Liver (tissue), 9 donors: Measurements from ENCODE around the gene WRAP73. TPM values are rescaled to one million over a fixed set of nuclear protein-coding genes. Genes with fewer than 3 reads are reported as not detected.

Experiments
- DNase-seq: peaks from one replicate; pipeline ENCODE4 v3.0.0-alpha.2; 2017; ENCODE audit warnings: low spot score
- H3K27ac ChIP-seq, 2 donors: one replicate each; pipeline ENCODE4 v1.7.0; 2013; ENCODE audit warnings: inconsistent platforms in 2 of 2, low read length in 2 of 2, control low read depth in 1 of 2, low read depth in 1 of 2, mild to moderate bottlenecking in 1 of 2
- H3K27me3 ChIP-seq, 4 donors: one replicate each; pipeline versions ENCODE4 v1.6.1 to v1.7.0; 2013; ENCODE audit warnings: low read length in 3 of 4, inconsistent platforms in 1 of 4, mild to moderate bottlenecking in 1 of 4, moderate library complexity in 1 of 4; ENCODE audit not compliant: control insufficient read depth in 4 of 4, insufficient read depth in 4 of 4
- H3K36me3 ChIP-seq, 4 donors: one replicate each; pipeline versions ENCODE4 v1.6.1 to v1.7.0; 2013; ENCODE audit warnings: low read length in 3 of 4, mild to moderate bottlenecking in 3 of 4, low read depth in 1 of 4, moderate library complexity in 1 of 4; ENCODE audit not compliant: control insufficient read depth in 4 of 4, insufficient read depth in 3 of 4
- H3K4me1 ChIP-seq, 4 donors: one replicate each; pipeline versions ENCODE4 v1.6.1 to v1.7.0; 2013; ENCODE audit warnings: low read length in 3 of 4, mild to moderate bottlenecking in 3 of 4, moderate library complexity in 1 of 4; ENCODE audit not compliant: control insufficient read depth in 4 of 4, insufficient read depth in 4 of 4
- H3K4me3 ChIP-seq, 3 donors: one replicate each; pipeline versions ENCODE4 v1.6.1 to v1.7.0; 2013; ENCODE audit warnings: low read length in 3 of 3, control low read depth in 1 of 3, low read depth in 1 of 3, mild to moderate bottlenecking in 1 of 3
- H3K9ac ChIP-seq, 2 donors: one replicate each; pipeline ENCODE4 v1.7.0; 2013; ENCODE audit warnings: low read length in 2 of 2, mild to moderate bottlenecking in 2 of 2, moderate library complexity in 2 of 2, control low read depth in 1 of 2, low read depth in 1 of 2
- H3K9me3 ChIP-seq, 4 donors: one replicate each; pipeline versions ENCODE4 v1.6.1 to v1.7.0; 2013; ENCODE audit warnings: low read length in 3 of 4; ENCODE audit not compliant: control insufficient read depth in 4 of 4
- EGR1 ChIP-seq, 2 donors: IDR thresholded peaks; 2 replicates each; pipeline ENCODE4 v1.6.1; 2016 to 2018; ENCODE audit warnings: antibody characterized with exemption in 2 of 2, low read depth in 2 of 2
- FOXA2 ChIP-seq: IDR thresholded peaks from 2 replicates; pipeline ENCODE4 v1.6.1; 2016; ENCODE audit warnings: antibody characterized with exemption
- GABPA ChIP-seq, 2 donors: IDR thresholded peaks in 1 of 2; conservative IDR thresholded peaks in 1 of 2; 2 replicates each; pipeline ENCODE4 v1.6.1; 2016; ENCODE audit warnings: antibody characterized with exemption in 2 of 2, mild to moderate bottlenecking in 1 of 2, moderate library complexity in 1 of 2
- HNF4G ChIP-seq: IDR thresholded peaks from 2 replicates; pipeline ENCODE4 v1.6.1; 2016; ENCODE audit warnings: antibody characterized with exemption
- NR2F2 ChIP-seq: IDR thresholded peaks from 2 replicates; pipeline ENCODE4 v1.6.1; 2016; ENCODE audit warnings: antibody characterized with exemption
- RAD21 ChIP-seq, 2 donors: IDR thresholded peaks; 2 replicates each; pipeline ENCODE4 v1.6.1; 2016; ENCODE audit warnings: antibody characterized with exemption in 2 of 2, mild to moderate bottlenecking in 2 of 2
- RXRA ChIP-seq, 2 donors: IDR thresholded peaks; 2 replicates each; pipeline ENCODE4 v1.6.1; 2017 to 2018; ENCODE audit warnings: antibody characterized with exemption in 2 of 2, mild to moderate bottlenecking in 1 of 2
- YY1 ChIP-seq: IDR thresholded peaks from 2 replicates; pipeline ENCODE4 v1.6.1; 2016; ENCODE audit warnings: antibody characterized with exemption, mild to moderate bottlenecking
- WGBS: extraction: QIAGEN DNeasy Blood & Tissue Kit; methylation state at CpG from one replicate; pipeline ENCODE4 v1.1.7; 2013; 5-methylcytosine and 5-hydroxymethylcytosine counted together
- polyA plus RNA-seq, 2 donors: library from polyadenylated mRNA; stranded (reverse) in 1 of 2; unstranded in 1 of 2; fragments of 200-250 nt in 1 of 2; fragments of >200 nt in 1 of 2; fragmentation: Nextera tagmentation in 1 of 2; extraction: Ambion mirVana in 1 of 2; gene quantifications; one replicate each; pipeline versions ENCODE4 v1.2.1 to v1.2.3, GENCODE V29; 2013 to 2015
- total RNA-seq, 2 donors: library from RNA; depleted of rRNA; stranded (reverse); fragments of >200 nt; gene quantifications; one replicate each; pipeline ENCODE4 v1.2.3, GENCODE V29; 2014
- TF ChIP-seq, protein P1 (sequence below): IDR thresholded peaks from 2 replicates; pipeline ENCODE4 v1.6.1; 2016; ENCODE audit warnings: antibody characterized with exemption, mild to moderate bottlenecking
- TF ChIP-seq, protein P2 (sequence below): IDR thresholded peaks from 2 replicates; pipeline ENCODE4 v1.6.1; 2016; ENCODE audit warnings: antibody characterized with exemption
- TF ChIP-seq, protein P3 (sequence below): fragments of 150-350 bp; IDR thresholded peaks from 2 replicates; pipeline ENCODE4 v1.5.1; 2017; ENCODE audit warnings: improper control_type of control experiment, low read depth, low read length; ENCODE audit not compliant: missing input control
- TF ChIP-seq, protein P4 (sequence below): IDR thresholded peaks from 2 replicates; pipeline ENCODE4 v1.6.1; 2016; ENCODE audit warnings: antibody characterized with exemption
- TF ChIP-seq, protein P5 (sequence below): IDR thresholded peaks from 2 replicates; pipeline ENCODE4 v1.6.1; 2016; ENCODE audit warnings: antibody characterized with exemption
- donor health status: healthy.
- donor health status: healthy.
- donor health status: healthy.
- donor health status: healthy.
- donor health status: healthy.

The WRAP73 gene
- total and polyA plus RNA-seq, 4 donors, result 7.6 to 14.6 (median 10.0) TPM

DNA sequence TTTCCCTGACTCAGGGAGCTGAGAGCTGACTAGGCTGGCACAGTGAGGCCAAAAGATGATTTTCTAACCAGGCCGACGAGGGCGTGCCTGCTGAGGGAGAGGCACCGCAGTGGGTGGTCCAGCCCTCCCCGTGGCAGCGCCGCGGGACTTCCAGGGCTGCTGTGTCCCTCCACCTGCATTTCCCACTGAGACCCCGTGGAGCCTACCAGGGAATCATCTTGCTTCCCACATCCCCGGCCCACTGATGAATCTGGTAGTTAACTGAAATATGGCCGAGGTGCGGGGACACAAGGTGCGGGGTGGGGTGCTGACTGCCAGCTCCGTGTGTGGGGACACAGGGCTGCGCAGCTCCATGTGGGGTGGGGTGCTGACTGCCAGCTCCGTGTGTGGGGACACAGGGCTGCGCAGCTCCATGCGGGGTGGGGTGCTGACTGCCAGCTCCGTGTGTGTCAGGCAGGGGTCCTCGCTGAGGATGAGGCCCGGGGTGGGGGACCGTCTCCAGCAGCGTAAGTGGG, 10.4 kb downstream of the WRAP73 start (continued):
- TF ChIP-seq HNF4G (no peak), RAD21 (IDR thresholded peaks at IDR 0.05) (no peak)
- TF ChIP-seq, protein P1, sequence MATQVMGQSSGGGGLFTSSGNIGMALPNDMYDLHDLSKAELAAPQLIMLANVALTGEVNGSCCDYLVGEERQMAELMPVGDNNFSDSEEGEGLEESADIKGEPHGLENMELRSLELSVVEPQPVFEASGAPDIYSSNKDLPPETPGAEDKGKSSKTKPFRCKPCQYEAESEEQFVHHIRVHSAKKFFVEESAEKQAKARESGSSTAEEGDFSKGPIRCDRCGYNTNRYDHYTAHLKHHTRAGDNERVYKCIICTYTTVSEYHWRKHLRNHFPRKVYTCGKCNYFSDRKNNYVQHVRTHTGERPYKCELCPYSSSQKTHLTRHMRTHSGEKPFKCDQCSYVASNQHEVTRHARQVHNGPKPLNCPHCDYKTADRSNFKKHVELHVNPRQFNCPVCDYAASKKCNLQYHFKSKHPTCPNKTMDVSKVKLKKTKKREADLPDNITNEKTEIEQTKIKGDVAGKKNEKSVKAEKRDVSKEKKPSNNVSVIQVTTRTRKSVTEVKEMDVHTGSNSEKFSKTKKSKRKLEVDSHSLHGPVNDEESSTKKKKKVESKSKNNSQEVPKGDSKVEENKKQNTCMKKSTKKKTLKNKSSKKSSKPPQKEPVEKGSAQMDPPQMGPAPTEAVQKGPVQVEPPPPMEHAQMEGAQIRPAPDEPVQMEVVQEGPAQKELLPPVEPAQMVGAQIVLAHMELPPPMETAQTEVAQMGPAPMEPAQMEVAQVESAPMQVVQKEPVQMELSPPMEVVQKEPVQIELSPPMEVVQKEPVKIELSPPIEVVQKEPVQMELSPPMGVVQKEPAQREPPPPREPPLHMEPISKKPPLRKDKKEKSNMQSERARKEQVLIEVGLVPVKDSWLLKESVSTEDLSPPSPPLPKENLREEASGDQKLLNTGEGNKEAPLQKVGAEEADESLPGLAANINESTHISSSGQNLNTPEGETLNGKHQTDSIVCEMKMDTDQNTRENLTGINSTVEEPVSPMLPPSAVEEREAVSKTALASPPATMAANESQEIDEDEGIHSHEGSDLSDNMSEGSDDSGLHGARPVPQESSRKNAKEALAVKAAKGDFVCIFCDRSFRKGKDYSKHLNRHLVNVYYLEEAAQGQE, result no peak

DNA sequence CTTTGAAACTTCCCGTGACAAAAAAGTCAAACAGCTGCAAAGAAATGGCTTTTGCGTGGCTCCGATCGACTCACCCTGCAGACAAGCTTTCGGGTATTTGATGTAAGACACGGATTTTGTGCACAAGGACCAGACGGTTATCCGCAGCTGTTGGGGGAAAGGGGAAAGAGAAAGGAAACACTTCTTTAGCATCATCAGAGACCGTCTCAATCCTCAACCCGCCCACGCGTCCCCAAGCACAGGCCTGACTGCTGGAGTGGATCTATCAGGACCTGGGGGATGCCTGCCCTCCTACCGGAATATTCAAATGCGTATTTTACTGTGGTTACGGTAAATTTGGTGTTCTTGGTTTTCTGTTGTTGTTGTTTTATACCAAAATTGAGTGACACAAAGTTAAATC, 11.2 kb downstream of the WRAP73 start:
- H3K4me3 ChIP-seq, result no peak overlapping the region
- H3K9me3 ChIP-seq, result no peaks in the 10 kb centered on the region
- H3K36me3 ChIP-seq, result peaks cover 12 to 51% (median 37%) of the 10 kb centered on the region in 4 donors
- TF ChIP-seq RXRA (IDR thresholded peaks at IDR 0.05), result no peak
- TF ChIP-seq GABPA (IDR thresholded peaks at IDR 0.05 in 1 of 2, conservative IDR thresholded peaks at IDR 0.05 in 1 of 2), result no peak
- 98% methylated on average over 15 of the region's 15 CpGs for WGBS
- H3K27me3 ChIP-seq, result no peaks in the 10 kb centered on the region
- no peak overlapping the region for H3K27ac ChIP-seq
- no peak for DNase-seq
- H3K4me1 ChIP-seq, result no peaks in the 10 kb centered on the region
- H3K9ac ChIP-seq, result no peak overlapping the region

DNA sequence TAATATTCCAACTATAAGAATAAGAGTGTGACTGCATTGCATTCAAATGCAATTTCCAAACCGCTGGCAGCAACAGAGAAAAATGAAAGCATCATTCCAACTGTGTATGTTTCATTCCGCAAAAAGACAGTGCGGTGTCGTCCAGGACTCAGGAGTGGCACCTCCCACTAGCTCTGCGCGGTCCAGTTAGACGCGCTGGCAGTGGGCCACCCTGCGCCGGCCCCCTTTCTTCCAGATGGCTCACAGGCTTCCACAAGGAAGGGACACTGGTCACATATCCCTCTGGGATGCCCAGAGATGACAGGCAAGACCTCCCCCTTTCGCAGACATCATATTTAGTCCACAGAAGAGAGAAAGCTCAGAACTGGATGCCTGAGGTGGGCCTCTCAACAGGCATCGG, 11.9 kb downstream of the WRAP73 start:
- Histone ChIP-seq H3K9ac (no peak overlapping the region), H3K9me3 (no peaks in the 10 kb centered on the region), H3K4me1 (no peaks in the 10 kb centered on the region), H3K36me3 (peaks cover 12 to 53% (median 37%) of the 10 kb centered on the region in 4 donors), H3K27me3 (no peaks in the 10 kb centered on the region), H3K4me3 (no peak overlapping the region), H3K27ac (no peak overlapping the region)
- TF ChIP-seq, protein P2, sequence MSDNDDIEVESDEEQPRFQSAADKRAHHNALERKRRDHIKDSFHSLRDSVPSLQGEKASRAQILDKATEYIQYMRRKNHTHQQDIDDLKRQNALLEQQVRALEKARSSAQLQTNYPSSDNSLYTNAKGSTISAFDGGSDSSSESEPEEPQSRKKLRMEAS, result no peak
- TF ChIP-seq NR2F2 (no peak), RXRA (IDR thresholded peaks at IDR 0.05) (no peak), YY1 (no peak), RAD21 (IDR thresholded peaks at IDR 0.05) (no peak), FOXA2 (no peak), EGR1 (IDR thresholded peaks at IDR 0.05; ENCODE audit: low read depth in 2 of 2) (no peak)
- TF ChIP-seq, protein P3, sequence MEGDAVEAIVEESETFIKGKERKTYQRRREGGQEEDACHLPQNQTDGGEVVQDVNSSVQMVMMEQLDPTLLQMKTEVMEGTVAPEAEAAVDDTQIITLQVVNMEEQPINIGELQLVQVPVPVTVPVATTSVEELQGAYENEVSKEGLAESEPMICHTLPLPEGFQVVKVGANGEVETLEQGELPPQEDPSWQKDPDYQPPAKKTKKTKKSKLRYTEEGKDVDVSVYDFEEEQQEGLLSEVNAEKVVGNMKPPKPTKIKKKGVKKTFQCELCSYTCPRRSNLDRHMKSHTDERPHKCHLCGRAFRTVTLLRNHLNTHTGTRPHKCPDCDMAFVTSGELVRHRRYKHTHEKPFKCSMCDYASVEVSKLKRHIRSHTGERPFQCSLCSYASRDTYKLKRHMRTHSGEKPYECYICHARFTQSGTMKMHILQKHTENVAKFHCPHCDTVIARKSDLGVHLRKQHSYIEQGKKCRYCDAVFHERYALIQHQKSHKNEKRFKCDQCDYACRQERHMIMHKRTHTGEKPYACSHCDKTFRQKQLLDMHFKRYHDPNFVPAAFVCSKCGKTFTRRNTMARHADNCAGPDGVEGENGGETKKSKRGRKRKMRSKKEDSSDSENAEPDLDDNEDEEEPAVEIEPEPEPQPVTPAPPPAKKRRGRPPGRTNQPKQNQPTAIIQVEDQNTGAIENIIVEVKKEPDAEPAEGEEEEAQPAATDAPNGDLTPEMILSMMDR, result no peak
- TF ChIP-seq, protein P4, sequence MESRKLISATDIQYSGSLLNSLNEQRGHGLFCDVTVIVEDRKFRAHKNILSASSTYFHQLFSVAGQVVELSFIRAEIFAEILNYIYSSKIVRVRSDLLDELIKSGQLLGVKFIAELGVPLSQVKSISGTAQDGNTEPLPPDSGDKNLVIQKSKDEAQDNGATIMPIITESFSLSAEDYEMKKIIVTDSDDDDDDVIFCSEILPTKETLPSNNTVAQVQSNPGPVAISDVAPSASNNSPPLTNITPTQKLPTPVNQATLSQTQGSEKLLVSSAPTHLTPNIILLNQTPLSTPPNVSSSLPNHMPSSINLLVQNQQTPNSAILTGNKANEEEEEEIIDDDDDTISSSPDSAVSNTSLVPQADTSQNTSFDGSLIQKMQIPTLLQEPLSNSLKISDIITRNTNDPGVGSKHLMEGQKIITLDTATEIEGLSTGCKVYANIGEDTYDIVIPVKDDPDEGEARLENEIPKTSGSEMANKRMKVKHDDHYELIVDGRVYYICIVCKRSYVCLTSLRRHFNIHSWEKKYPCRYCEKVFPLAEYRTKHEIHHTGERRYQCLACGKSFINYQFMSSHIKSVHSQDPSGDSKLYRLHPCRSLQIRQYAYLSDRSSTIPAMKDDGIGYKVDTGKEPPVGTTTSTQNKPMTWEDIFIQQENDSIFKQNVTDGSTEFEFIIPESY, result no peak
- TF ChIP-seq, protein P1, result no peak
- TF ChIP-seq, protein P5, sequence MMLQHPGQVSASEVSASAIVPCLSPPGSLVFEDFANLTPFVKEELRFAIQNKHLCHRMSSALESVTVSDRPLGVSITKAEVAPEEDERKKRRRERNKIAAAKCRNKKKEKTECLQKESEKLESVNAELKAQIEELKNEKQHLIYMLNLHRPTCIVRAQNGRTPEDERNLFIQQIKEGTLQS, result no peak
- no peak for DNase-seq
- WGBS, result 96% methylated on average over 12 of the region's 12 CpGs
